ENCODE measurements around the gene TGM3.

Gene TGM3

DNA sequence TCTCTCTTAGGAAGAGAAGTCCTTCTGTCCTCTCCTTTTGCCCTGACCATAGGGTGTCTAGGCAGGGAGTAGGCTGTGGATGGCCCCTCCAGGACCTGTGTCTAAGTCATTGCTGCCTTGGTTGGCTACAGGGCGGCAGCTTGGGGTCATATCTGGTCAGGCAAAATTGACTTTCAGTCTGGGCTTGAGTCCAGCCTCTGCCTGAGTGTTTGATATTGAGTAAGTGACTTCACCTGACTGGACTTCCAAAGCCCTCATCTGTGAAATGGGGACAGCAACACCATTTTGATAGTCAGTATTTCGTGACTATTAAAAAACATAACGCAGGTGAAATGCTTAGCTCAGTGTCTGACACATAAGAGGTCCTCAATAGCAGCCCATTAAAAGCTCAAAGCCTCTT, 4.6 kb downstream of the TGM3 start:
- no peak for DNase-seq
- H3K18ac ChIP-seq (ENCODE audit: low read depth in 1 of 2, low read length in 2 of 2): no peak overlapping the region
- H2BK5ac ChIP-seq (ENCODE audit: low read depth, low read length, poor library complexity, severe bottlenecking): no peak overlapping the region
- H3K9ac ChIP-seq (ENCODE audit: low read length): no peak overlapping the region
- no peak overlapping the region for H3K4me3 ChIP-seq (ENCODE audit: insufficient read depth in 1 of 2, low read depth in 1 of 2, low read length in 2 of 2)
- peaks cover 16 to 54% of the 10 kb centered on the region in 2 experiments for H3K27me3 ChIP-seq (ENCODE audit: control insufficient read depth in 1 of 2, insufficient read depth in 1 of 2, low read length in 2 of 2)
- no peak overlapping the region for H2AK5ac ChIP-seq (ENCODE audit: low read length, severe bottlenecking)
- no peak overlapping the region for H4K91ac ChIP-seq (ENCODE audit: low read length)
- no peaks in the 10 kb centered on the region for H3K9me3 ChIP-seq (ENCODE audit: control insufficient read depth, low read length)
- H3K23ac ChIP-seq (ENCODE audit: low read length in 2 of 2): no peak overlapping the region
- no peak overlapping the region for H4K8ac ChIP-seq (ENCODE audit: low read length)
- no peak overlapping the region for H2BK12ac ChIP-seq (ENCODE audit: low read length in 2 of 2)
- no peak overlapping the region for H3K4ac ChIP-seq (ENCODE audit: low read depth in 1 of 2, low read length in 2 of 2)
- H2BK120ac ChIP-seq (ENCODE audit: low read depth, low read length): no peak overlapping the region
- no peak overlapping the region for H3K4me2 ChIP-seq (ENCODE audit: low read length, poor library complexity, severe bottlenecking)
- H2AFZ ChIP-seq (ENCODE audit: low read depth, low read length): no peak overlapping the region
- H3K36me3 ChIP-seq (ENCODE audit: control insufficient read depth in 1 of 2, insufficient read depth in 2 of 2, low read depth in 1 of 2, low read length in 2 of 2): no peaks in the 10 kb centered on the region
- no peaks in the 10 kb centered on the region for H3K79me1 ChIP-seq (replicated peaks; ENCODE audit: low read length, poor library complexity, severe bottlenecking)
- no peak overlapping the region for H3K27ac ChIP-seq (ENCODE audit: low read length, poor library complexity, severe bottlenecking)
- peaks cover 5% of the 10 kb centered on the region for H3K4me1 ChIP-seq (ENCODE audit: control insufficient read depth, insufficient read depth, low read depth, low read length)
- no peak overlapping the region for H3K14ac ChIP-seq (ENCODE audit: low read length in 2 of 2)
- H2BK15ac ChIP-seq (ENCODE audit: low read depth, poor library complexity, severe bottlenecking): no peak overlapping the region
- 96% methylated on average over 3 of the region's 3 CpGs for WGBS

DNA sequence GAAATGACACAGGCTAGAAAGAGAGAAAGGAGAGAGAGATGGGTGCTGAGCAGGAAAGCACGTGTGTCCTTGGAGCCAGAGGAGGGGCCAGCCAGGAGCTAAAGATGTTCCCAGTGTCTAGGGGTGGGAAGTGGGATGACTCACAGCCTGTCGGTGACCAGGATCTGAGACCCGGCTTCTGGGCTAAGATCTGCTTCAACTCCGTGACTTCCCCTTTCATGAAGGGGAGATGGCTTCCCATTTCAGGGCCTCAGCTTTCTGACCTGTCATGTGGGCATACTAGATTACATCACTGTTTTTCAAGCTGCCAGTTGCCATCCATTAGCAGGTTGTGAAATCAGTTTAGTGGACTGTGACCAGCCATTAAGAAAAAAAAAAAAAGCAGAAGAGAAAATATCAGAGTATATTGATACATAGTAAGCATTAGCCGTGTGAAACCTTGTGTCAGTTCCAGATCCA, 5.4 kb downstream of the TGM3 start:
- Histone ChIP-seq H3K14ac (ENCODE audit: low read length in 2 of 2) (no peak overlapping the region), H2AFZ (ENCODE audit: low read depth, low read length) (no peak overlapping the region), H3K27ac (ENCODE audit: low read length, poor library complexity, severe bottlenecking) (no peak overlapping the region), H3K23ac (ENCODE audit: low read length in 2 of 2) (no peak overlapping the region), H2AK5ac (ENCODE audit: low read length, severe bottlenecking) (no peak overlapping the region), H2BK15ac (ENCODE audit: low read depth, poor library complexity, severe bottlenecking) (no peak overlapping the region), H4K8ac (ENCODE audit: low read length) (no peak overlapping the region), H2BK12ac (ENCODE audit: low read length in 2 of 2) (no peak overlapping the region), H3K18ac (ENCODE audit: low read depth in 1 of 2, low read length in 2 of 2) (no peak overlapping the region), H3K4ac (ENCODE audit: low read depth in 1 of 2, low read length in 2 of 2) (no peak overlapping the region), H2BK5ac (ENCODE audit: low read depth, low read length, poor library complexity, severe bottlenecking) (no peak overlapping the region), H3K36me3 (ENCODE audit: control insufficient read depth in 1 of 2, insufficient read depth in 2 of 2, low read depth in 1 of 2, low read length in 2 of 2) (no peaks in the 10 kb centered on the region), H2BK120ac (ENCODE audit: low read depth, low read length) (no peak overlapping the region), H3K4me1 (ENCODE audit: control insufficient read depth, insufficient read depth, low read depth, low read length) (peaks cover 5% of the 10 kb centered on the region), H3K9me3 (ENCODE audit: control insufficient read depth, low read length) (no peaks in the 10 kb centered on the region), H3K4me3 (ENCODE audit: insufficient read depth in 1 of 2, low read depth in 1 of 2, low read length in 2 of 2) (no peak overlapping the region), H3K27me3 (ENCODE audit: control insufficient read depth in 1 of 2, insufficient read depth in 1 of 2, low read length in 2 of 2) (peaks cover 16 to 50% of the 10 kb centered on the region in 2 experiments), H4K91ac (ENCODE audit: low read length) (no peak overlapping the region), H3K4me2 (ENCODE audit: low read length, poor library complexity, severe bottlenecking) (no peak overlapping the region), H3K79me1 (replicated peaks; ENCODE audit: low read length, poor library complexity, severe bottlenecking) (no peaks in the 10 kb centered on the region), H3K9ac (ENCODE audit: low read length) (no peak overlapping the region)
- WGBS: 3% methylated on average over 4 of the region's 5 CpGs
- peak; percentile 50 for DNase-seq

DNA sequence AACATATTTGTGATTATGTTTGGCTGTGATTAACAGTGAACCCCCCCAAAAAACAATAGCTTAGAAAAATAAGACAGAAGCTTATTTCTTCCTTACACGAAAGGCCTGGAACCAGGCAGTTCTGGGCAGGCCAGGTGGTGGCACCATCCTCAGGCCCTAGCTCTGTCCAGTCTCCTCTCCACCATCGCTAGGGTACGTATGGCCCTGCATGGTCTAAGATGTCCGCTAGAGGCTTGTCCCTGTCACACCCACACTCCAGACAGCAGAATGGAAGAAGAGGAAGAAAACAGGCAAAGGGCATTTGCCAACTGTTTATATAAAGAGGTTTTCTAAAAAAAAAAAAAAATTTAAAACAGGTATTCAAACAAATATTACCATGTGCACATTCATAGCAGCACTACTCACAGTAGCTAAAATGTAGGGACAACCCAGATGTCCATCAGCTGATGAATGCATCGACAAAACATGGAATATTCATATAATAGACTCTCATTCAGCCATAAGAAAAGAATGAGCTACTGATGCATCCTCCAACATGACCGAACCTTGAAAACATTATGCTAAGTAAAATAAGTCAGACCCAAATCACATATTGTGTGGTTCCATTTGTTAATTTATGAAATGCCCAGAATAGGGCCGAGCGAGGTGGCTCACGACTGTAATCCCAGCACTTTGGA, 6.7 kb downstream of the TGM3 start:
- Histone ChIP-seq H2AK5ac (ENCODE audit: low read length, severe bottlenecking) (no peak overlapping the region), H3K23ac (ENCODE audit: low read length in 2 of 2) (no peak overlapping the region), H2BK15ac (ENCODE audit: low read depth, poor library complexity, severe bottlenecking) (no peak overlapping the region), H3K18ac (ENCODE audit: low read depth in 1 of 2, low read length in 2 of 2) (no peak overlapping the region), H4K91ac (ENCODE audit: low read length) (no peak overlapping the region), H2BK120ac (ENCODE audit: low read depth, low read length) (no peak overlapping the region), H3K79me1 (replicated peaks; ENCODE audit: low read length, poor library complexity, severe bottlenecking) (no peaks in the 10 kb centered on the region), H3K9me3 (ENCODE audit: control insufficient read depth, low read length) (no peaks in the 10 kb centered on the region), H3K36me3 (ENCODE audit: control insufficient read depth in 1 of 2, insufficient read depth in 2 of 2, low read depth in 1 of 2, low read length in 2 of 2) (no peaks in the 10 kb centered on the region), H3K4me1 (ENCODE audit: control insufficient read depth, insufficient read depth, low read depth, low read length) (no peaks in the 10 kb centered on the region), H3K9ac (ENCODE audit: low read length) (no peak overlapping the region), H4K8ac (ENCODE audit: low read length) (no peak overlapping the region), H2BK5ac (ENCODE audit: low read depth, low read length, poor library complexity, severe bottlenecking) (no peak overlapping the region), H3K27ac (ENCODE audit: low read length, poor library complexity, severe bottlenecking) (no peak overlapping the region), H2BK12ac (ENCODE audit: low read length in 2 of 2) (no peak overlapping the region), H3K4me3 (ENCODE audit: insufficient read depth in 1 of 2, low read depth in 1 of 2, low read length in 2 of 2) (no peak overlapping the region), H2AFZ (ENCODE audit: low read depth, low read length) (no peak overlapping the region), H3K4me2 (ENCODE audit: low read length, poor library complexity, severe bottlenecking) (no peak overlapping the region), H3K14ac (ENCODE audit: low read length in 2 of 2) (no peak overlapping the region), H3K27me3 (ENCODE audit: control insufficient read depth in 1 of 2, insufficient read depth in 1 of 2, low read length in 2 of 2) (peaks cover 16 to 40% of the 10 kb centered on the region in 2 experiments), H3K4ac (ENCODE audit: low read depth in 1 of 2, low read length in 2 of 2) (no peak overlapping the region)
- 65% methylated on average over 6 of the region's 9 CpGs for whole genome bisulfite sequencing
- DNase-seq: no peak

DNA sequence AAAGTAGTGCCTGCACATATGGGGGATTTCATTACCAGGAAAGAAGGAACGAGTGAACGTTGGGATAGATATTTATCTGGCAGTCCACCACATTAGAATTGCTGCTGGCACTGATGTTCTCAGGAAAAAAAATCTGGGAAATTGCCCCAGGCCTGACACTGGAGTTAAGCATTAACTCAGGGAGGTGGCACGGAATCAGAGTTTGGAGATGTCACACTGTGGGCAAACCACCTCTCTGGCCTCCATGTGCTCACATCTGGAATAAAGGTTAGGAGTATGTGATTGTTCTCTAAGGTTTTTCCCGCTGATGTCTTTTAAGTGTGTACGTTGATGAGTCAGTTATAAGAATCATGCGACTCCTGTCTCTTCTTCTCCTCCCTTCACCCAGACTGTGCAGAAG, 7.9 kb downstream of the TGM3 start:
- H3K27ac ChIP-seq (ENCODE audit: low read length, poor library complexity, severe bottlenecking): no peak overlapping the region
- H3K27me3 ChIP-seq (ENCODE audit: control insufficient read depth in 1 of 2, insufficient read depth in 1 of 2, low read length in 2 of 2): peaks cover 16 to 31% of the 10 kb centered on the region in 2 experiments
- H2BK12ac ChIP-seq (ENCODE audit: low read length in 2 of 2): no peak overlapping the region
- H2BK5ac ChIP-seq (ENCODE audit: low read depth, low read length, poor library complexity, severe bottlenecking): no peak overlapping the region
- no peak overlapping the region for H4K91ac ChIP-seq (ENCODE audit: low read length)
- H3K4me2 ChIP-seq (ENCODE audit: low read length, poor library complexity, severe bottlenecking): no peak overlapping the region
- no peaks in the 10 kb centered on the region for H3K4me1 ChIP-seq (ENCODE audit: control insufficient read depth, insufficient read depth, low read depth, low read length)
- no peak for DNase-seq
- H3K4me3 ChIP-seq (ENCODE audit: insufficient read depth in 1 of 2, low read depth in 1 of 2, low read length in 2 of 2): no peak overlapping the region
- no peaks in the 10 kb centered on the region for H3K79me1 ChIP-seq (replicated peaks; ENCODE audit: low read length, poor library complexity, severe bottlenecking)
- H2AFZ ChIP-seq (ENCODE audit: low read depth, low read length): no peak overlapping the region
- no peak overlapping the region for H2AK5ac ChIP-seq (ENCODE audit: low read length, severe bottlenecking)
- no peak overlapping the region for H3K9ac ChIP-seq (ENCODE audit: low read length)
- 81% methylated on average over 6 of the region's 6 CpGs for WGBS
- no peak overlapping the region for H3K18ac ChIP-seq (ENCODE audit: low read depth in 1 of 2, low read length in 2 of 2)
- H3K4ac ChIP-seq (ENCODE audit: low read depth in 1 of 2, low read length in 2 of 2): no peak overlapping the region
- no peaks in the 10 kb centered on the region for H3K36me3 ChIP-seq (ENCODE audit: control insufficient read depth in 1 of 2, insufficient read depth in 2 of 2, low read depth in 1 of 2, low read length in 2 of 2)
- no peak overlapping the region for H2BK15ac ChIP-seq (ENCODE audit: low read depth, poor library complexity, severe bottlenecking)
- no peak overlapping the region for H3K23ac ChIP-seq (ENCODE audit: low read length in 2 of 2)
- H2BK120ac ChIP-seq (ENCODE audit: low read depth, low read length): no peak overlapping the region
- H4K8ac ChIP-seq (ENCODE audit: low read length): no peak overlapping the region
- H3K9me3 ChIP-seq (ENCODE audit: control insufficient read depth, low read length): no peaks in the 10 kb centered on the region
- no peak overlapping the region for H3K14ac ChIP-seq (ENCODE audit: low read length in 2 of 2)

Measured in mesenchymal stem cell (in vitro differentiated cells and primary cell).